ENCODE results near the gene INTS11. TPM values are rescaled to one million over a fixed set of nuclear protein-coding genes. Genes with fewer than 3 reads are reported as not detected.

The INTS11 gene
- polyA plus RNA-seq, 1 donor (not counting 4 experiments of a cell fraction or from before 2014, with no cell fraction given), result 70.4 TPM

DNA sequence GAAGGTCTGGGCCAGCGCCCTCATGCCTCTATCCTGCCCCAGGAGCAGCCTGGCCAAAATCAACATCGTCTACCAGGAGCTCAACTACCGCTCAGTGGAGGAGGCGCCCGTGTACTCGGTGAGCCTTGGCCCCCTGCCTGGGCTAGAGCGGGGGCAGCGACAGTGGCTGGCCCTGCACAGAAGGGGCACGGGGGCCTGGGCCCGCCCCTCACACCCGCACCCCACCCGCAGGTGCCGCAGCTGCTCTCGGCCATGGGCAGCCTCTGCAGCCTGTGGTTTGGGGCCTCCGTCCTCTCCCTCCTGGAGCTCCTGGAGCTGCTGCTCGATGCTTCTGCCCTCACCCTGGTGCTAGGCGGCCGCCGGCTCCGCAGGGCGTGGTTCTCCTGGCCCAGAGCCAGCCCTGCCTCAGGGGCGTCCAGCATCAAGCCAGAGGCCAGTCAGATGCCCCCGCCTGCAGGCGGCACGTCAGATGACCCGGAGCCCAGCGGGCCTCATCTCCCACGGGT, 33.4 kb downstream of the INTS11 start:
- no peaks in the 10 kb centered on the region for H3K9me1 ChIP-seq (ENCODE audit: control insufficient read depth, extremely low read depth, insufficient read depth, low read length)
- peaks cover 5% of the 10 kb centered on the region for H3K27me3 ChIP-seq (ENCODE audit: control insufficient read depth, extremely low read depth, insufficient read depth, low read length)
- dilution Hi-C loops (cut with MboI; ENCODE audit: extremely low pct_ligation_motif_present, low sequenced_read_pairs), result no loop called here
- DNase-seq (ENCODE audit: low read depth, low spot score), result no peak
- H3K79me2 ChIP-seq (ENCODE audit: control insufficient read depth, insufficient read depth, low read length), result no peaks in the 10 kb centered on the region
- no peaks in the 10 kb centered on the region for H3K9me3 ChIP-seq (ENCODE audit: control insufficient read depth, low read depth, low read length)
- H3K9ac ChIP-seq (ENCODE audit: control insufficient read depth, extremely low read depth, insufficient read depth, low read length), result no peak overlapping the region
- no peak for FAIRE-seq
- no peak overlapping the region for H3K27ac ChIP-seq (ENCODE audit: control insufficient read depth, insufficient read depth, low read length)
- no peak overlapping the region for H3K4me2 ChIP-seq (ENCODE audit: control insufficient read depth, extremely low read depth, insufficient read depth, low read depth, low read length)
- TF ChIP-seq, protein P1, sequence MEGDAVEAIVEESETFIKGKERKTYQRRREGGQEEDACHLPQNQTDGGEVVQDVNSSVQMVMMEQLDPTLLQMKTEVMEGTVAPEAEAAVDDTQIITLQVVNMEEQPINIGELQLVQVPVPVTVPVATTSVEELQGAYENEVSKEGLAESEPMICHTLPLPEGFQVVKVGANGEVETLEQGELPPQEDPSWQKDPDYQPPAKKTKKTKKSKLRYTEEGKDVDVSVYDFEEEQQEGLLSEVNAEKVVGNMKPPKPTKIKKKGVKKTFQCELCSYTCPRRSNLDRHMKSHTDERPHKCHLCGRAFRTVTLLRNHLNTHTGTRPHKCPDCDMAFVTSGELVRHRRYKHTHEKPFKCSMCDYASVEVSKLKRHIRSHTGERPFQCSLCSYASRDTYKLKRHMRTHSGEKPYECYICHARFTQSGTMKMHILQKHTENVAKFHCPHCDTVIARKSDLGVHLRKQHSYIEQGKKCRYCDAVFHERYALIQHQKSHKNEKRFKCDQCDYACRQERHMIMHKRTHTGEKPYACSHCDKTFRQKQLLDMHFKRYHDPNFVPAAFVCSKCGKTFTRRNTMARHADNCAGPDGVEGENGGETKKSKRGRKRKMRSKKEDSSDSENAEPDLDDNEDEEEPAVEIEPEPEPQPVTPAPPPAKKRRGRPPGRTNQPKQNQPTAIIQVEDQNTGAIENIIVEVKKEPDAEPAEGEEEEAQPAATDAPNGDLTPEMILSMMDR (optimal IDR thresholded peaks at IDR 0.05 in 1 of 3, IDR thresholded peaks at IDR 0.05 in 1 of 3, conservative IDR thresholded peaks at IDR 0.05 in 1 of 3; ENCODE audit: extremely low read depth in 1 of 3, insufficient read depth in 2 of 3, low read length in 3 of 3), result no peak
- no peak for TF ChIP-seq EZH2 (IDR thresholded peaks at IDR 0.05; ENCODE audit: low read length)
- H2AFZ ChIP-seq (ENCODE audit: control insufficient read depth, low read length), result no peak overlapping the region
- no peaks in the 10 kb centered on the region for H3K36me3 ChIP-seq (ENCODE audit: control insufficient read depth in 2 of 2, extremely low read depth in 1 of 2, insufficient read depth in 2 of 2, low read length in 2 of 2)
- H3K4me3 ChIP-seq (ENCODE audit: control insufficient read depth in 2 of 3, extremely low read depth in 1 of 3, insufficient read depth in 2 of 3, low read depth in 1 of 3, low read length in 3 of 3), result no peak overlapping the region
- peaks cover 6% of the 10 kb centered on the region for H4K20me1 ChIP-seq (ENCODE audit: control insufficient read depth, extremely low read depth, insufficient read depth, low read length)
- H3K4me1 ChIP-seq (ENCODE audit: control insufficient read depth, extremely low read depth, insufficient read depth, low read length), result peaks cover 9% of the 10 kb centered on the region

GRCh38 chr1:1290238-1290731, 34.2 kb downstream of the INTS11 start:
- FAIRE-seq, result peak; percentile 41
- Histone ChIP-seq H3K27me3 (ENCODE audit: control insufficient read depth, extremely low read depth, insufficient read depth, low read length) (peaks cover 5% of the 10 kb centered on the region), H3K27ac (ENCODE audit: control insufficient read depth, insufficient read depth, low read length) (no peak overlapping the region), H3K9me1 (ENCODE audit: control insufficient read depth, extremely low read depth, insufficient read depth, low read length) (no peaks in the 10 kb centered on the region), H3K4me2 (ENCODE audit: control insufficient read depth, extremely low read depth, insufficient read depth, low read depth, low read length) (no peak overlapping the region), H3K4me1 (ENCODE audit: control insufficient read depth, extremely low read depth, insufficient read depth, low read length) (peaks cover 9% of the 10 kb centered on the region), H4K20me1 (ENCODE audit: control insufficient read depth, extremely low read depth, insufficient read depth, low read length) (peaks cover 6% of the 10 kb centered on the region), H2AFZ (ENCODE audit: control insufficient read depth, low read length) (no peak overlapping the region), H3K9ac (ENCODE audit: control insufficient read depth, extremely low read depth, insufficient read depth, low read length) (no peak overlapping the region), H3K79me2 (ENCODE audit: control insufficient read depth, insufficient read depth, low read length) (no peaks in the 10 kb centered on the region), H3K36me3 (ENCODE audit: control insufficient read depth in 2 of 2, extremely low read depth in 1 of 2, insufficient read depth in 2 of 2, low read length in 2 of 2) (no peaks in the 10 kb centered on the region), H3K4me3 (ENCODE audit: control insufficient read depth in 2 of 3, extremely low read depth in 1 of 3, insufficient read depth in 2 of 3, low read depth in 1 of 3, low read length in 3 of 3) (no peak overlapping the region), H3K9me3 (ENCODE audit: control insufficient read depth, low read depth, low read length) (no peaks in the 10 kb centered on the region)
- no peak for TF ChIP-seq EZH2 (IDR thresholded peaks at IDR 0.05; ENCODE audit: low read length)
- TF ChIP-seq, protein P1 (optimal IDR thresholded peaks at IDR 0.05 in 1 of 3, IDR thresholded peaks at IDR 0.05 in 1 of 3, conservative IDR thresholded peaks at IDR 0.05 in 1 of 3; ENCODE audit: extremely low read depth in 1 of 3, insufficient read depth in 2 of 3, low read length in 3 of 3), result peak; percentile 55 to 93 (median 85)
- no peak for DNase-seq (ENCODE audit: low read depth, low spot score)
- dilution Hi-C loops (cut with MboI; ENCODE audit: extremely low pct_ligation_motif_present, low sequenced_read_pairs), result no loop called here
